RWPE1 (cell line): ENCODE data around the gene HIPK1.

Source experiments
- CTCF ChIA-PET: fragments of 350-600 bp; sonication (Branson Sonifier 250); formaldehyde crosslinking; extraction: SDS; loops from one replicate; lab custom pipeline; 2021; lab: Yijun Ruan, JAX
- POLR2A ChIA-PET: fragments of 400-600 bp; formaldehyde crosslinking; extraction: SDS; loops from one replicate; lab custom pipeline; 2020; ENCODE audit warnings: antibody characterized with exemption; ENCODE audit not compliant: low non-redundant PET; lab: Yijun Ruan, JAX
- DNase-seq: peaks from one replicate; pipeline ENCODE4 v3.0.0; 2012; ENCODE audit warnings: low spot score
- H3K27ac ChIP-seq: fragments of 450-650 bp; 2 replicates; pipeline ENCODE4 v1.5.1; 2017
- TF ChIP-seq, protein P1 (sequence below): fragments of 450-650 bp; conservative IDR thresholded peaks from 2 replicates; pipeline ENCODE4 v1.5.1; 2017; ENCODE audit warnings: low read depth, mild to moderate bottlenecking

Gene HIPK1

GRCh38 chr1:113993766-113994165, 64.6 kb downstream of the HIPK1 start:
- CTCF ChIA-PET, result no interaction called here
- POLR2A ChIA-PET, result no interaction called here
- H3K27ac ChIP-seq, result no peak overlapping the region
- TF ChIP-seq, protein P1, sequence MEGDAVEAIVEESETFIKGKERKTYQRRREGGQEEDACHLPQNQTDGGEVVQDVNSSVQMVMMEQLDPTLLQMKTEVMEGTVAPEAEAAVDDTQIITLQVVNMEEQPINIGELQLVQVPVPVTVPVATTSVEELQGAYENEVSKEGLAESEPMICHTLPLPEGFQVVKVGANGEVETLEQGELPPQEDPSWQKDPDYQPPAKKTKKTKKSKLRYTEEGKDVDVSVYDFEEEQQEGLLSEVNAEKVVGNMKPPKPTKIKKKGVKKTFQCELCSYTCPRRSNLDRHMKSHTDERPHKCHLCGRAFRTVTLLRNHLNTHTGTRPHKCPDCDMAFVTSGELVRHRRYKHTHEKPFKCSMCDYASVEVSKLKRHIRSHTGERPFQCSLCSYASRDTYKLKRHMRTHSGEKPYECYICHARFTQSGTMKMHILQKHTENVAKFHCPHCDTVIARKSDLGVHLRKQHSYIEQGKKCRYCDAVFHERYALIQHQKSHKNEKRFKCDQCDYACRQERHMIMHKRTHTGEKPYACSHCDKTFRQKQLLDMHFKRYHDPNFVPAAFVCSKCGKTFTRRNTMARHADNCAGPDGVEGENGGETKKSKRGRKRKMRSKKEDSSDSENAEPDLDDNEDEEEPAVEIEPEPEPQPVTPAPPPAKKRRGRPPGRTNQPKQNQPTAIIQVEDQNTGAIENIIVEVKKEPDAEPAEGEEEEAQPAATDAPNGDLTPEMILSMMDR, result no peak
- no peak for DNase-seq

- ChIA-PET CTCF (interaction anchor here (0.7 kb wide), 2 partner anchors 10 to 14 kb away, joined by 3 to 4 read pairs; no protein-coding TSS in a partner anchor), POLR2A (no interaction called here)
- TF ChIP-seq, protein P1, result no peak
- no peak for DNase-seq
- no peak overlapping the region for H3K27ac ChIP-seq
Measured at GRCh38 chr1:113995382-113995781, 66.3 kb downstream of the HIPK1 start.

DNA sequence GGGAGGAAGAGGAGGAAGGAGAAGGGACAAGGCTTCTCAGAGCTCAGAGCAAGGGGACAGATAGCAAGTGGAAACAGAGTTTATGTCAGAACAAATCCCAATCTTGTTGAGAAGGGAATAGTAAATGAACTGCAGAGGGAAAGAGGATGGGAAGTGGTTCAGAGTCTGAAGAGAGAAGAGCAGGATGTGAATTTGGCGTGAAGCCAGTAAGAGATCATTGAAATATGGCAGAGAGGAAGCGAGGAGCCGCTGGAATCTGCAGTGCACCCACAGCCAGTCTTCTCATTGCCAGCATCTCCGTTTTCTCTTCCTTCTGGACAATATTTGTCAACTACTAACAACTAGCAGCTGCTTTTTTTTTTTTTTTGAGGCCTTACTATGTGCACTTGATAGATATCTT, 69.2 kb downstream of the HIPK1 start:
- CTCF ChIA-PET, result interaction anchor here (0.6 kb wide), 1 partner anchor 53 kb away, joined by 5 read pairs; no protein-coding TSS in a partner anchor
- POLR2A ChIA-PET, result interaction anchor here (0.5 kb wide), 1 partner anchor 25 kb away, joined by 5 read pairs; no protein-coding TSS in a partner anchor
- TF ChIP-seq, protein P1, result no peak
- no peak for DNase-seq
- no peak overlapping the region for H3K27ac ChIP-seq

GRCh38 chr1:113999233-113999632, 70.1 kb downstream of the HIPK1 start:
- TF ChIP-seq, protein P1, result no peak
- CTCF ChIA-PET, result no interaction called here
- no peak overlapping the region for H3K27ac ChIP-seq
- no peak for DNase-seq
- POLR2A ChIA-PET, result no interaction called here

GRCh38 chr1:113999799-114000198, 70.7 kb downstream of the HIPK1 start:
- ChIA-PET POLR2A (no interaction called here), CTCF (interaction anchor here (1.8 kb wide), 1 partner anchor 283 kb away, joined by 5 read pairs; no protein-coding TSS in a partner anchor)
- DNase-seq, result no peak
- TF ChIP-seq, protein P1, result no peak
- H3K27ac ChIP-seq, result no peak overlapping the region

DNA sequence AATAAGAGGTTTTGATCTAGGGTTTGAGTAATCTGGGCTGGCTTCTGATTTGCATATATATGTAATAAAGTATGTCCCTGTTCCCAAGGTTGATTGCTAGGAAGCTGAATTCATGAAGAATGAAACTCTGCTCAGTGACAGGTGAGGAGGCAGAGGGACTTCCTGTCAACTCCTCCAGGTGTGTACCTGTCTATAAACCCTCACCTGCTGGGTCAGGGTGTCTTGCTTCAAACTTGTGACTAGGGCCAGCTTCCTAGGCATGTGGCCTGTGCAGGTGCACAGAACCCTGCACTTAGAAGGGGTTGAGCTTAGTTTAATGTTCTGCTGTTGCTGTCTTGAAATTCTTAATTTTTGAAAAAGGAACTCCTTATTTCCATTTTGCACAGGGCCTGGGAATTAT, 71.3 kb downstream of the HIPK1 start:
- TF ChIP-seq, protein P1, result no peak
- no peak for DNase-seq
- ChIA-PET POLR2A (no interaction called here), CTCF (interaction anchor here (0.9 to 1.8 kb wide), 2 partner anchors 33 to 282 kb away, joined by 3 to 5 read pairs; no protein-coding TSS in a partner anchor)
- H3K27ac ChIP-seq, result no peak overlapping the region
